T-helper 2 cell (primary cell): ENCODE measurements around the gene MSH4.
"Not testable (repeated sequence)": the region's sequence is repeated elsewhere in the genome, so short reads cannot be mapped to it uniquely, and the experiment has no call there.

Source experiments
- DNase-seq, 5 experiments: peaks; one replicate each; pipeline versions ENCODE4 v3.0.0 to v3.0.0-alpha.2; 2012 to 2022

Gene MSH4

DNA sequence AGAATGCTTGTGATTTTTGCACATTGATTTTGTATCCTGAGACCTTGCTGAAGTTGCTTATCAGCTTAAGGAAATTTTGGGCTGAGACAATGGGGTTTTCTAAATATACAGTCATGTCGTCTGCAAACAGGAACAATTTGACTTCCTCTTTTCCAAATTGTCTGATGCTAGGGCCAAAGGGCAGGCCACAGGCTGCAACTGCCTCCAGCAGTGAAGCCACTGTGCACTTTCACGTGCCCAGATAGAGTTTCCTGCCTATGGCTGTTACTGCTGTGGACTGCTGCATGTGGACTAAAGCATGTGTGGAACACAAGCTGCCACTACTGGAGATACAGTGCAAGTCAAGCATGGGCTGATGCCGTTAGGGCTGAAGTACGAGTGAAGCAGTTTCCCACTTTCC is 146.4 kb downstream of the MSH4 start:
- DNase-seq: not testable (repeated sequence)

DNA sequence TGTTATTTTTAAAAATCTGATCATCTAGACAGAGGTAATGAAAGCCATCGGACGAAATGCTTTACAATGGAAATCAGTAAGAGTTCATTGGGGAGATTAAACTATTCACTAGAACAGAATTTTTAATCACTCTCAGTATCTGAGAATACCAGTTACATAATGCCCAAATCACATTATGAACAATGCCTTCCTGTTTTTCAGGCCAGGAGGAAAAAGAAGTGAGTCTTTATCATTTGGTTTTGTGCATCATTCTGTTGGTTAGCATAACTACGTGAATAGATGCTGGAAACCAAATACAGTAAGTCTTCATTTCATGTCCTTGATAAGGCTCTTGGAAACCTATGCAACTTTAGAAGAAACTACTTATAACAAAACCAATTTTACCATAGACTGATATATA is 153.5 kb downstream of the MSH4 start:
- DNase-seq: no peak

DNA sequence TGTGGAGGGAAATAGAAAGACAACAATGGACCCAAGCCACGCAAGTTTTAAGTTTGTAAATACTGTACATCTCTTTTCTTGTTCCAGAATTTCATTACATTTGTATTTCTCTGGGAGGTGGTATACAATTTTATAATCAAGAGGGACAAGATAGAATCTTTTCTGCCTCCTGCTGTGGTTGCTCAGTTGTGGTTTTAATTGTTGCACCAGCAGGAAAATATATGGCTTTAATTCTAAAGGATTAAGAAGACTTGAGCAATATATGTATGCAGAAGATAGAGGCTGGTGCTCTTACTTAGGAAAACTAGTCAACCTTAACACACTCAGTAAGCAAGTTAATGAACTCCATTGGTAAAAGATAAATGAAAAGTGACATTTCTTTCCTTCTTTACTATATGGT is 155.3 kb downstream of the MSH4 start:
- DNase-seq: no peak

DNA sequence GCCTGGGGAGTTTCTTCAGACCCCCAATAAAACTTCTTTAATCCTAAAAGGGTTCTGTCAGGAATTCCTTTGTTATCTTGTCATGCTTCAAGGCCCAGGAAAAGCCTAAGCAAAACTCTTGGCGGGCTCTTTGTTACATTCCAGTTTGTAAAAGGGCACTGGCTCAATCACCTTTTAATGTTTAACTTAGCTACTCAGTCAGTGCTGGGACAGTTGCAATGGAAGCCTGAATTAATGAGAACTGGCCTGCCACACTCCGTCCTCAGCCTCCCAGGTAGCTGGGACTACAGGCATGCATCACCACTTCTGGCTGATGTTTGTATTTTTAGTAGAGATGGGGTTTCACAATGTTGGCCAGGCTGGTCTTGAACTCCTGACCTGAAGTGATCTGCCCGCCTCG is 156.8 kb downstream of the MSH4 start:
- DNase-seq: no peak

DNA sequence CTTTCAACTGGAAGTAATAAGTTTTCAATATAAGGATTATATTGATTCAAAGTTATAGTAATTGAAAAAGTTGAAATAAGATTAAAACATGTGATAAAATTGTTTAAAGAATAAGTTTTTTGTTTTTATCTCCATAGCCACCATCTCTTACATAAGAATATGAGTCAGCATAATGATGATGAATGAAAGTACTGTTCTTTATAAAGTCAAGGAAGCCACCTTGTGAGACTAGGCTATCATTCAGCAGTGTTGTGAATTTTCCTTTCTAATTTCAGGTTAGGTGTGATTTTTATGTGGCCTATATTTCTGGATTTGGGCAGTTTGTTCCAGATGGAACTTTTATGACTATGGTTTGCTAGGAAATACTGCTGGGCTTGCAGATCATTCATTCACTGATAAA is 157.9 kb downstream of the MSH4 start:
- DNase-seq: no peak
